Measurements from ENCODE around the gene TMEM231. TPM values are rescaled to one million over a fixed set of nuclear protein-coding genes. Genes with fewer than 3 reads are reported as not detected.

TMEM231 gene
- total and polyA plus RNA-seq, 2 of the 8 experiments (the other 6 are each of a cell fraction or from before 2014, with no cell fraction given), result 8.3 to 26.7 TPM

GRCh38 chr16:75537776-75538175 is 18.3 kb downstream of the TMEM231 start (continued):
- TF ChIP-seq CHD7 (IDR thresholded peaks at IDR 0.05; ENCODE audit: insufficient replicate concordance, low read length) (no peak), NRF1 (IDR thresholded peaks at IDR 0.05; ENCODE audit: low read depth, low read length) (no peak), SP1 (IDR thresholded peaks at IDR 0.05; ENCODE audit: low read depth, low read length) (no peak)
